Central memory CD8-positive, alpha-beta T cell (primary cell): ENCODE results near the gene GM2A.
"Not testable (repeated sequence)": the region's sequence is repeated elsewhere in the genome, so short reads cannot be mapped to it uniquely, and the experiment has no call there.

Experiments used
- ATAC-seq: fragments of 150-1000 bp; cut with Tn5 transposase; replicated peaks from 2 replicates; pipeline ENCODE4 v1.10.0; 2022; ENCODE audit warnings: mild to moderate bottlenecking, moderate FRiP score, moderate number of reproducible peaks; ENCODE audit not compliant: poor library complexity, severe bottlenecking; ENCODE audit errors: extremely low read depth
- DNase-seq, 2 donors: peaks; one replicate each; pipeline ENCODE4 v3.0.0; 2021; ENCODE audit warnings: low spot score in 2 of 2
- H3K27ac Mint-ChIP-seq: one replicate; pipeline ENCODE4 v1.8.0; 2022; ENCODE audit warnings: low read depth, mild to moderate bottlenecking, moderate library complexity, mixed read lengths
- H3K27me3 Mint-ChIP-seq: one replicate; pipeline ENCODE4 v1.8.0; 2022; ENCODE audit warnings: mixed read lengths
- H3K36me3 Mint-ChIP-seq: one replicate; pipeline ENCODE4 v1.8.0; 2022; ENCODE audit warnings: mild to moderate bottlenecking, moderate library complexity, mixed read lengths; ENCODE audit not compliant: insufficient read depth
- H3K4me1 Mint-ChIP-seq: one replicate; pipeline ENCODE4 v1.8.0; 2022; ENCODE audit warnings: mixed read lengths
- H3K4me3 Mint-ChIP-seq: one replicate; pipeline ENCODE4 v1.8.0; 2022; ENCODE audit warnings: mild to moderate bottlenecking, moderate library complexity, mixed read lengths
- H3K9me3 Mint-ChIP-seq: one replicate; pipeline ENCODE4 v1.8.0; 2022; ENCODE audit warnings: mixed read lengths

GM2A gene

DNA sequence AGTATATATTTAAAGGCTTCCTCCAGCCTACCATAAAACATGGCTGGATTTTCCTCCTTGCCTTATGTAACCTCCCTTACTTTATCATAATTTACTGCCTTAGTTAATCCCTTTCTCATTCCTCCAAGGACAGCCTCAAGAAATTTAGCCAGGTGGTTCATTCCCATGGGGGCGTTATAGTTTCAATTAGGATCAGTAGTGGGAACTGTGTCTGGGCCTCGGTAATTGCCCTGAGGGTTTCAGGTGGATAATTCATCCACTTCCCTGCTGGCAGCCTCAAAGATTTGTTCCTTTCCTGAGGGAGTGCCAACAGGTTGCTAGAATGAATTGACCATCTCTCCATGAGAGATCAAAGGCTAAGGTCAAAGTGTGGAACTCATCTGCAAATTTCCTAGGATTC lies 4.3 kb upstream of the GM2A start:
- H3K36me3 Mint-ChIP-seq: peaks cover 9% of the 10 kb centered on the region
- ATAC-seq: no peak
- DNase-seq: no peak
- H3K4me1 Mint-ChIP-seq: peaks cover 38% of the 10 kb centered on the region
- no peaks in the 10 kb centered on the region for H3K27me3 Mint-ChIP-seq
- no peak overlapping the region for H3K27ac Mint-ChIP-seq
- H3K4me3 Mint-ChIP-seq: no peak overlapping the region
- no peaks in the 10 kb centered on the region for H3K9me3 Mint-ChIP-seq

- no peaks in the 10 kb centered on the region for H3K27me3 Mint-ChIP-seq
- H3K27ac Mint-ChIP-seq: no peak overlapping the region
- H3K4me1 Mint-ChIP-seq: peaks cover 38% of the 10 kb centered on the region
- ATAC-seq (no peak), DNase-seq (no peak)
- H3K36me3 Mint-ChIP-seq: peaks cover 9% of the 10 kb centered on the region
- no peaks in the 10 kb centered on the region for H3K9me3 Mint-ChIP-seq
- no peak overlapping the region for H3K4me3 Mint-ChIP-seq
These were observed 3.7 kb upstream of the GM2A start for GRCh38 chr5:151249281-151249680.

- H3K9me3 Mint-ChIP-seq: no peaks in the 10 kb centered on the region
- H3K36me3 Mint-ChIP-seq: peaks cover 9% of the 10 kb centered on the region
- peak overlapping the region; percentile 73 for H3K27ac Mint-ChIP-seq
- peaks cover 39% of the 10 kb centered on the region for H3K4me1 Mint-ChIP-seq
- DNase-seq: no peak
- H3K4me3 Mint-ChIP-seq: peak overlapping the region; percentile 78
- no peaks in the 10 kb centered on the region for H3K27me3 Mint-ChIP-seq
- no peak for ATAC-seq
These were observed 2.5 kb upstream of the GM2A start for GRCh38 chr5:151250346-151251000.

GRCh38 chr5:151251001-151251551 lies 1.9 kb upstream of the GM2A start:
- ATAC-seq: no peak
- H3K4me1 Mint-ChIP-seq: peaks cover 43% of the 10 kb centered on the region
- H3K36me3 Mint-ChIP-seq: peaks cover 9% of the 10 kb centered on the region
- H3K27ac Mint-ChIP-seq: peak overlapping the region; percentile 73
- DNase-seq: no peak
- H3K4me3 Mint-ChIP-seq: peak overlapping the region; percentile 78
- no peaks in the 10 kb centered on the region for H3K9me3 Mint-ChIP-seq
- no peaks in the 10 kb centered on the region for H3K27me3 Mint-ChIP-seq

DNA sequence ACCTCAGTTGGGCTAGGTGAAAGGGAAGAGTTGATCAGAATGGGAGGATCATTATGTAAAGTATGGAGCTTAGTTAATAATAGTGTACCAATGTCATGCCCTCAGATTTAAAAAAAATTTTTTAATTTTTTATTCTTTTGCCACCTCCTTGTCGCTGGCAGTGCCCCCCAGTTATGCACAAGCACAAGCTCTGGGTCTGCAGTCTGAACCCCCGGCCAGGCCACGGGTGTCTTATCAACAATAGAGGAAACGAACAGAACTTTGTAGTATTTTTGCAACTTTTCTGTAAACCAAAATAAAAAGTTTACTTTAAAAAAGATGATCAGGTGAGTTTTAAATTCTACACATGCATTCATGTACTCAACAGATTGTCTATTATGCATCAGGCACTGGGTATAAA lies 1.4 kb upstream of the GM2A start:
- Mint-ChIP-seq H3K36me3 (peaks cover 9% of the 10 kb centered on the region), H3K27me3 (no peaks in the 10 kb centered on the region), H3K9me3 (no peaks in the 10 kb centered on the region), H3K4me1 (peaks cover 43% of the 10 kb centered on the region), H3K4me3 (peak overlapping the region; percentile 78), H3K27ac (peak overlapping the region; percentile 79)
- no peak for ATAC-seq
- DNase-seq: no peak

DNA sequence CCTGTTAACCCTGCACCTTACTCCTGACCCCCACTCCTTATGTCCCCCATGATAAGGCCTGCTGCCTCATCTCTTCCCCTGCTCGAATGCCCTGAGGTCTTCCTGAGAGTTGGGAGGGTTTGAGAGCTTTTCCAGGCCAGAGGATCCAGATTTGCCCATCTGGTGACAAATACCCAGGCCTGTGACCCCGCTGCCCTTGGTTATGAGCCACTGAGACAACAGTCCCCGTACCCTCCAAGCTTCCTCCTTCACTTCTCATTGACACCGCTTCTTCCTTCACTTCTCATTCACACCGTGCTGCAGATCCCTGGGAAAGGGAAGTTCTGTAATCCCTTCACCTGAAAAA lies 593 bp downstream of the GM2A start:
- ATAC-seq: no peak
- no peaks in the 10 kb centered on the region for H3K9me3 Mint-ChIP-seq
- peak overlapping the region; percentile 79 for H3K27ac Mint-ChIP-seq
- H3K4me1 Mint-ChIP-seq: peaks cover 55% of the 10 kb centered on the region
- no peaks in the 10 kb centered on the region for H3K27me3 Mint-ChIP-seq
- no peak for DNase-seq
- H3K4me3 Mint-ChIP-seq: peak overlapping the region; percentile 78
- H3K36me3 Mint-ChIP-seq: peaks cover 8% of the 10 kb centered on the region

GRCh38 chr5:151254556-151254955 lies 1.6 kb downstream of the GM2A start:
- Mint-ChIP-seq H3K4me3 (no peak overlapping the region), H3K4me1 (peaks cover 55% of the 10 kb centered on the region), H3K27me3 (no peaks in the 10 kb centered on the region), H3K27ac (no peak overlapping the region), H3K36me3 (peaks cover 8% of the 10 kb centered on the region), H3K9me3 (no peaks in the 10 kb centered on the region)
- ATAC-seq (no peak), DNase-seq (no peak)

DNA sequence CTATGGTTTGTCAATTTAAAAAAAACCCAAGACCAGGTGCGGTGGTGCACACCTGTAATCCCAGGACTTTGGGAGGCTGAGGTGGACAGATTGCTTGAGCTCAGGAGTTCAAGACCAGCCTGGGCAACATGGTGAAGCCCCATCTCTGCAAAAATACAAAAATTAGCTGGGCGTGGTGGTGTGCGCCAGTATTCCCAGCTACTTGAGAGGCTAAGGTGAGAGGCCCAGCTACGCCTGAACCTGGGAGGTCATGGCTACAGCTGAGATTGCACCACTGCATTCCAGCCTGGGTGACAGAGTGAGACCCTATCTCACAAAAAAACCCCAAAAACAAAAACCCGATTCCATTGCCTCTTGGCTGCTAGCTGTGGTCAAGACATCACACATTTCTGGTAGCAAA lies 2.0 kb downstream of the GM2A start:
- not testable (repeated sequence) for H3K27ac Mint-ChIP-seq, ATAC-seq, H3K36me3 Mint-ChIP-seq, H3K9me3 Mint-ChIP-seq, DNase-seq, H3K4me3 Mint-ChIP-seq, H3K27me3 Mint-ChIP-seq
- peaks cover 55% of the 10 kb centered on the region for H3K4me1 Mint-ChIP-seq

DNA sequence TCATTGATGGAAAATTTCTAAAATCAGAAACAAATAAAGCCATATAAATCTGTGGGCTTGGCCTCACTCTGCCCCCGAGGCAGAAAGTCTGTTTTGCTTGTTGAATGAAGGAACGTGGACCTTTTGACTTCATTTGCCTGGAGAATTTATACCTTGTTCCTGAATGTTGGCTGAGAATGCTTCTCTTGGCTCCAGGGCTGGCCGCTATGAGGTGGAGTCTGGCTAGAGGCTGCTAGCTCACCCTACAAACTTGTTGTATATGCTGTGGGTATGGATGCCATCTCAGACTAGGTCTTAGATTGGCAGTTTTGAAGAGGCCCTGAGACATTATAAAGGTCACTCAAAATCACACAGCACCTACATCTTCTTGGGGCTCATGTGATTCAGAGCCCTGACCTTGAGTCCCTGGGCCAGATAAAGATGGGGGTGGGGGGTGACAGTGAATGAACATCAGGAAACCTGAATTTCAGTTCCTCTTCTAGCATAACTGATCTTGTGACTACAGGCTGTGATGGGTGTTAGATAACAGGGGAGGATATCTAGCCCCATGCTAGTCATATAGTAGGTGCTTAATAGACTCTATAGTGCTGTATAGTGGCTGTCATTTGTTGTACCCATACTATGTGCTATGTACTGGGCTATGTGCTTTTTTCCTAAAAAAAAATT lies 2.8 kb downstream of the GM2A start:
- H3K36me3 Mint-ChIP-seq: peaks cover 7% of the 10 kb centered on the region
- no peak overlapping the region for H3K4me3 Mint-ChIP-seq
- no peaks in the 10 kb centered on the region for H3K9me3 Mint-ChIP-seq
- no peak for ATAC-seq
- H3K4me1 Mint-ChIP-seq: peaks cover 49% of the 10 kb centered on the region
- H3K27ac Mint-ChIP-seq: no peak overlapping the region
- DNase-seq: no peak
- H3K27me3 Mint-ChIP-seq: no peaks in the 10 kb centered on the region

GRCh38 chr5:151257731-151258181 lies 4.8 kb downstream of the GM2A start:
- Mint-ChIP-seq H3K27ac (no peak overlapping the region), H3K27me3 (no peaks in the 10 kb centered on the region), H3K4me3 (no peak overlapping the region), H3K36me3 (peaks cover 3% of the 10 kb centered on the region), H3K9me3 (no peaks in the 10 kb centered on the region), H3K4me1 (peaks cover 35% of the 10 kb centered on the region)
- no peak for DNase-seq
- ATAC-seq: no peak

DNA sequence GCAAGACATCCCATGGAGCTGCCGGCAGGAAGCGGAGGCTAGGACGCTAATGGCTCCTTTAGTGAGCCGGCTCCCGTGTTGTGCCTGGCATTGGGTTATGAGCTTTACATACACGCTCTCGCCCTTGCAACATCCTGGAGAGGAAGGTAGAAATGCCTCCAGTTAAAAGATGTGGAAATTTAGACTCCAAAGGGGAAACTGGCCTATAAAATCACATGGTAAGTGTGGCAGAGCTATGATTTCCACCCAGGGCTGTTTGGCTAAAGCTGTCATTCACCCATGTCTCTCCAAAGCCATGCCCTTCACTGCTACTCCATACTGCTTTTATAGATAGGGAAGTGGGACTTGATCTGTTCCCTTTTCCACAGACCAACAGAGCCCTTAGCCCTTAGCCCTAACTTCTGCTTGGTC lies 5.2 kb downstream of the GM2A start:
- no peak overlapping the region for H3K27ac Mint-ChIP-seq
- peaks cover 1% of the 10 kb centered on the region for H3K36me3 Mint-ChIP-seq
- no peaks in the 10 kb centered on the region for H3K9me3 Mint-ChIP-seq
- H3K27me3 Mint-ChIP-seq: no peaks in the 10 kb centered on the region
- peaks cover 32% of the 10 kb centered on the region for H3K4me1 Mint-ChIP-seq
- no peak for ATAC-seq
- H3K4me3 Mint-ChIP-seq: no peak overlapping the region
- DNase-seq: no peak

- H3K36me3 Mint-ChIP-seq: peaks cover 1% of the 10 kb centered on the region
- H3K27me3 Mint-ChIP-seq: no peaks in the 10 kb centered on the region
- DNase-seq (no peak), ATAC-seq (no peak)
- no peak overlapping the region for H3K27ac Mint-ChIP-seq
- H3K4me1 Mint-ChIP-seq: peaks cover 27% of the 10 kb centered on the region
- no peak overlapping the region for H3K4me3 Mint-ChIP-seq
- H3K9me3 Mint-ChIP-seq: no peaks in the 10 kb centered on the region
These were observed 5.8 kb downstream of the GM2A start for GRCh38 chr5:151258816-151259215.

DNA sequence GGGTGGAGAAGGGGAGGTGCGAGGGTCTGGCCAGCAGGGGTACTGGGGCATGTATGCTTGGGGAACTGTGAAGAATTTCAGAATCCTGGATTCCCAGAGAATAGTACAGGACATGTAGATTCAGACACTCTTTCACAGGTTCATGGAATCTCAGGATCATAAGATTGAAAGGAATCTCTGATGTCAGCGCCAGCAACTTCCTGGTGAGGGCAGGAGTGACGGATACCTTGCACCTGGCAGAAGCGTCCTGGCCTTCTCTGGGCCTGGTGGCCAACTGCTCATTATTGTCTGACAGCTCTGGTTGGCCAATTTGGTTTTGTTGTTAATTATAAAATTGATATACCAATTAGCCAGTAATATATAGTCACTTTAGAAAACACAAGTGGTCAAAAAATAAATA lies 6.9 kb downstream of the GM2A start:
- Mint-ChIP-seq H3K27me3 (no peaks in the 10 kb centered on the region), H3K4me3 (no peak overlapping the region), H3K27ac (no peak overlapping the region), H3K4me1 (peaks cover 27% of the 10 kb centered on the region), H3K9me3 (no peaks in the 10 kb centered on the region), H3K36me3 (peaks cover 1% of the 10 kb centered on the region)
- no peak for DNase-seq
- ATAC-seq: no peak
